Fibroblast of lung (primary cell): Measurements from ENCODE around the gene BBX. TPM values are rescaled to one million over a fixed set of nuclear protein-coding genes. Genes with fewer than 3 reads are reported as not detected.

ENCODE experiments used
- DNase-seq, 2 donors: peaks; one replicate each; pipeline versions ENCODE4 v3.0.0 to v3.0.0-alpha.2; 2010; ENCODE audit warnings: low read depth in 2 of 2
- H2AFZ ChIP-seq: 2 replicates; pipeline ENCODE4 v1.5.1; 2012; ENCODE audit warnings: low read length, control low read depth, inconsistent platforms
- H3K27ac ChIP-seq: 2 replicates; pipeline ENCODE4 v1.5.1; 2011; ENCODE audit warnings: low read length, control low read depth; ENCODE audit not compliant: insufficient read depth
- H3K27me3 ChIP-seq: 2 replicates; pipeline ENCODE4 v1.5.1; 2011; ENCODE audit warnings: mild to moderate bottlenecking, low read length; ENCODE audit not compliant: control insufficient read depth, insufficient read depth
- H3K36me3 ChIP-seq: 2 replicates; pipeline ENCODE4 v1.5.1; 2011; ENCODE audit warnings: low read length; ENCODE audit not compliant: control insufficient read depth, insufficient read depth
- H3K4me1 ChIP-seq: 2 replicates; pipeline ENCODE4 v1.5.1; 2011; ENCODE audit warnings: low read length; ENCODE audit not compliant: control insufficient read depth, insufficient read depth; ENCODE audit errors: extremely low read depth
- H3K4me2 ChIP-seq: 2 replicates; pipeline ENCODE4 v1.5.1; 2011; ENCODE audit warnings: low read length, control low read depth; ENCODE audit not compliant: insufficient read depth; ENCODE audit errors: extremely low read depth
- H3K4me3 ChIP-seq, 4 experiments: fragments of 200-600 bp in 1 of 4; sonication (generic) in 1 of 4; replicated peaks in 1 of 4; 2 replicates each; pipeline ENCODE4 v1.5.1; 2011 to 2016; ENCODE audit warnings: low read length in 4 of 4, low read depth in 3 of 4, mild to moderate bottlenecking in 3 of 4, control low read depth in 2 of 4, inconsistent platforms in 1 of 4, mixed read lengths in 1 of 4; ENCODE audit not compliant: insufficient read depth in 1 of 4; ENCODE audit errors: control extremely low read depth in 1 of 4
- H3K79me2 ChIP-seq: 2 replicates; pipeline ENCODE4 v1.5.1; 2012; ENCODE audit warnings: mild to moderate bottlenecking, low read length, inconsistent platforms; ENCODE audit not compliant: control insufficient read depth, insufficient read depth
- H3K9ac ChIP-seq: 2 replicates; pipeline ENCODE4 v1.5.1; 2011; ENCODE audit warnings: mild to moderate bottlenecking, low read length, control low read depth; ENCODE audit not compliant: insufficient read depth
- H3K9me3 ChIP-seq: 2 replicates; pipeline ENCODE4 v1.5.1; 2012; ENCODE audit warnings: low read depth, low read length; ENCODE audit not compliant: control insufficient read depth, insufficient read depth
- H4K20me1 ChIP-seq: 2 replicates; pipeline ENCODE4 v1.5.1; 2011; ENCODE audit warnings: low read length; ENCODE audit not compliant: control insufficient read depth, insufficient read depth; ENCODE audit errors: extremely low read depth
- CTCF ChIP-seq, 2 donors: IDR thresholded peaks in 1 of 2; conservative IDR thresholded peaks in 1 of 2; 1 replicate in 1 of 2; 2 replicates in 1 of 2; pipeline ENCODE4 v1.5.1; 2011 to 2012; ENCODE audit warnings: low read length in 2 of 2, control low read depth in 1 of 2, inconsistent platforms in 1 of 2, low read depth in 1 of 2, mild to moderate bottlenecking in 1 of 2
- EZH2 ChIP-seq: IDR thresholded peaks from 2 replicates; pipeline ENCODE4 v1.5.1; 2012; ENCODE audit warnings: low read length, control low read depth, mild to moderate bottlenecking; ENCODE audit errors: missing control alignments
- polyA plus RNA-seq, 2 donors: library from polyadenylated mRNA; depleted of rRNA in 1 of 2; stranded (reverse) in 1 of 2; unstranded in 1 of 2; fragments of >200 nt; gene quantifications; 2 replicates each; pipeline ENCODE4 v1.2.1, GENCODE V29; 2011 to 2012; ENCODE audit warnings: missing spikeins in 1 of 2
- total RNA-seq: library from RNA; depleted of rRNA; stranded (reverse); fragments of >200 nt; gene quantifications from 2 replicates; pipeline ENCODE4 v1.2.1, GENCODE V29; 2014

BBX gene
- total and polyA plus RNA-seq, 2 donors (not counting 1 experiment from before 2014, with no cell fraction given): 50.0 to 71.2 TPM

GRCh38 chr3:107588217-107588616, 65.5 kb downstream of the BBX start:
- H3K4me3 ChIP-seq: no peak overlapping the region
- no peaks in the 10 kb centered on the region for H4K20me1 ChIP-seq
- no peaks in the 10 kb centered on the region for H3K27me3 ChIP-seq
- no peak overlapping the region for H3K9ac ChIP-seq
- no peak for DNase-seq
- H2AFZ ChIP-seq: no peak overlapping the region
- no peaks in the 10 kb centered on the region for H3K79me2 ChIP-seq
- no peaks in the 10 kb centered on the region for H3K4me1 ChIP-seq
- H3K9me3 ChIP-seq: no peaks in the 10 kb centered on the region
- H3K4me2 ChIP-seq: no peak overlapping the region
- H3K27ac ChIP-seq: no peak overlapping the region
- no peak for TF ChIP-seq CTCF (conservative IDR thresholded peaks at IDR 0.05 in 1 of 2, IDR thresholded peaks at IDR 0.05 in 1 of 2; ENCODE audit: low read depth in 1 of 2, low read length in 2 of 2)
- no peak for TF ChIP-seq EZH2
- no peaks in the 10 kb centered on the region for H3K36me3 ChIP-seq

- no peak for TF ChIP-seq CTCF (conservative IDR thresholded peaks at IDR 0.05 in 1 of 2, IDR thresholded peaks at IDR 0.05 in 1 of 2; ENCODE audit: low read depth in 1 of 2, low read length in 2 of 2)
- TF ChIP-seq EZH2: no peak
These were observed 66.7 kb downstream of the BBX start for GRCh38 chr3:107589454-107589853.

GRCh38 chr3:107590786-107591185, 68.0 kb downstream of the BBX start:
- Histone ChIP-seq H3K79me2 (no peaks in the 10 kb centered on the region), H3K4me3 (no peak overlapping the region), H3K36me3 (no peaks in the 10 kb centered on the region), H3K27me3 (no peaks in the 10 kb centered on the region), H4K20me1 (no peaks in the 10 kb centered on the region), H3K9ac (no peak overlapping the region), H3K4me2 (no peak overlapping the region), H3K27ac (no peak overlapping the region), H3K4me1 (no peaks in the 10 kb centered on the region), H3K9me3 (no peaks in the 10 kb centered on the region), H2AFZ (no peak overlapping the region)
- DNase-seq: no peak
- no peak for TF ChIP-seq CTCF (conservative IDR thresholded peaks at IDR 0.05 in 1 of 2, IDR thresholded peaks at IDR 0.05 in 1 of 2; ENCODE audit: low read depth in 1 of 2, low read length in 2 of 2)
- no peak for TF ChIP-seq EZH2

More at GRCh38 chr3:107589454-107589853, 66.7 kb downstream of the BBX start:
- no peaks in the 10 kb centered on the region for H3K9me3 ChIP-seq
- H4K20me1 ChIP-seq: no peaks in the 10 kb centered on the region
- H3K27ac ChIP-seq: no peak overlapping the region
- H3K36me3 ChIP-seq: no peaks in the 10 kb centered on the region
- H3K4me1 ChIP-seq: no peaks in the 10 kb centered on the region
- H2AFZ ChIP-seq: no peak overlapping the region
- H3K4me2 ChIP-seq: no peak overlapping the region
- no peaks in the 10 kb centered on the region for H3K79me2 ChIP-seq
- H3K27me3 ChIP-seq: no peaks in the 10 kb centered on the region
- DNase-seq: no peak
- H3K4me3 ChIP-seq: no peak overlapping the region
- no peak overlapping the region for H3K9ac ChIP-seq
